Gastrocnemius medialis (tissue), 4 donors: Measurements from ENCODE around the gene CCL14. TPM values are rescaled to one million over a fixed set of nuclear protein-coding genes. Genes with fewer than 3 reads are reported as not detected.
"Not testable (repeated sequence)": the region's sequence is repeated elsewhere in the genome, so short reads cannot be mapped to it uniquely, and the experiment has no call there.

Experiments used
- ATAC-seq, 2 donors: fragments of 150-250 bp; one replicate each; pipeline ENCODE4 v1.9.1; 2016
- DNase-seq, 2 donors: peaks; one replicate each; pipeline ENCODE4 v3.0.0-alpha.2; 2019
- H3K27ac ChIP-seq, 4 donors: fragments of 200-600 bp; sonication (generic); 1 replicate in 1 of 4; 2 replicates in 3 of 4; pipeline ENCODE4 v1.5.1; 2016 to 2018; ENCODE audit warnings: mild to moderate bottlenecking in 2 of 4, moderate library complexity in 1 of 4
- H3K27me3 ChIP-seq, 3 donors: fragments of 200-600 bp; sonication (generic) in 2 of 3; 1 replicate in 1 of 3; 2 replicates in 2 of 3; pipeline versions ENCODE4 v1.5.1 to v1.6.0; 2016 to 2019; ENCODE audit warnings: mild to moderate bottlenecking in 1 of 3, moderate library complexity in 1 of 3
- H3K36me3 ChIP-seq, 2 donors: fragments of 200-600 bp; sonication (generic) in 1 of 2; one replicate each; pipeline ENCODE4 v1.5.1; 2017 to 2018
- H3K4me1 ChIP-seq, 2 donors: fragments of 200-600 bp; sonication (generic) in 1 of 2; one replicate each; pipeline ENCODE4 v1.5.1; 2016 to 2017; ENCODE audit warnings: mild to moderate bottlenecking in 2 of 2
- H3K4me3 ChIP-seq, 4 donors: fragments of 200-600 bp; sonication (generic) in 3 of 4; 1 replicate in 1 of 4; 2 replicates in 3 of 4; pipeline ENCODE4 v1.5.1; 2016 to 2019; ENCODE audit warnings: mild to moderate bottlenecking in 2 of 4
- H3K9me3 ChIP-seq, 3 donors: fragments of 200-600 bp; sonication (generic) in 2 of 3; 1 replicate in 1 of 3; 2 replicates in 2 of 3; pipeline ENCODE4 v1.5.1; 2016 to 2019
- POLR2A ChIP-seq, 2 donors: fragments of 450-650 bp; IDR thresholded peaks; one replicate each; pipeline ENCODE4 v1.6.1; 2017; ENCODE audit warnings: antibody characterized with exemption in 2 of 2, mild to moderate bottlenecking in 2 of 2, moderate library complexity in 2 of 2
- in situ Hi-C, 4 donors: fragments of 200-750 bp; cut with MboI; loops; one replicate each; pipeline versions ENCODE4 v1.15.0 to v1.8.0; 2017; ENCODE audit warnings: low sequenced_read_pairs in 4 of 4
- intact Hi-C: fragments of 100-400 bp; cut with DNase I; formaldehyde crosslinking; loops from one replicate; pipeline ENCODE4 v1.15.1; 2023; ENCODE audit warnings: low total_unique reads
- total RNA-seq, 4 donors: library from RNA; depleted of rRNA; stranded (reverse); fragments of >200 nt; gene quantifications; one replicate each; pipeline versions ENCODE4 v1.1.0 to v1.2.3, GENCODE V29; 2016
- TF ChIP-seq, protein P1 (sequence below), 5 experiments: fragments of 450-650 bp in 3 of 5; fragments of 200-600 bp in 2 of 5; sonication (generic) in 2 of 5; IDR thresholded peaks in 4 of 5; conservative IDR thresholded peaks in 1 of 5; 1 replicate in 4 of 5; 2 replicates in 1 of 5; pipeline ENCODE4 v1.5.1; 2016 to 2019; ENCODE audit warnings: antibody characterized with exemption in 5 of 5, mild to moderate bottlenecking in 3 of 5, moderate library complexity in 3 of 5

Gene CCL14
- total RNA-seq, 4 donors from 2014 or later, result 4.9 to 25.9 (median 12.1) TPM

DNA sequence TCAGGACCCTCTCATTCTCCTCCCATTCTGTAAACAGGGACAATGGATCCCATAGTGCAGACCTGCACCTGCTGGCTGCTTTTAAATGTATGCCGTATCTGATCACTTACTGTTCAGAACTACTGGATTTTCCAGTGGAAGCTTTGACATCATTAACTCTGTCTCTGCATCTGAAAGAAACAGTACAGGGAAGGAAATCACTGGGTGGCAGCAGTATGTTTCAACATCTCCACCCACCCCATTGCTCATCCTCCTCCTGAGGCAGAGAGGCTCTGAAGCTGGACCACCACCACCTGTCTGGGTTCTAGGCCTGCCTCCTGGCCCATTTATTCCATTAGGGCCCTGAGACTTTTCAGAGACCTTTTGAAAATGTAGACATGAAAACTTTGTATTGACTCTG is 12.2 kb upstream of the CCL14 start:
- no peaks in the 10 kb centered on the region for H3K27me3 ChIP-seq
- in situ Hi-C loops (loop anchor here in 1 of 4 donors (25.0 kb wide), 1 partner anchor 139 kb away; no protein-coding TSS in a partner anchor), intact Hi-C loops (no loop called here)
- no peaks in the 10 kb centered on the region for H3K4me1 ChIP-seq
- no peak for TF ChIP-seq POLR2A (IDR thresholded peaks at IDR 0.05)
- TF ChIP-seq, protein P1, sequence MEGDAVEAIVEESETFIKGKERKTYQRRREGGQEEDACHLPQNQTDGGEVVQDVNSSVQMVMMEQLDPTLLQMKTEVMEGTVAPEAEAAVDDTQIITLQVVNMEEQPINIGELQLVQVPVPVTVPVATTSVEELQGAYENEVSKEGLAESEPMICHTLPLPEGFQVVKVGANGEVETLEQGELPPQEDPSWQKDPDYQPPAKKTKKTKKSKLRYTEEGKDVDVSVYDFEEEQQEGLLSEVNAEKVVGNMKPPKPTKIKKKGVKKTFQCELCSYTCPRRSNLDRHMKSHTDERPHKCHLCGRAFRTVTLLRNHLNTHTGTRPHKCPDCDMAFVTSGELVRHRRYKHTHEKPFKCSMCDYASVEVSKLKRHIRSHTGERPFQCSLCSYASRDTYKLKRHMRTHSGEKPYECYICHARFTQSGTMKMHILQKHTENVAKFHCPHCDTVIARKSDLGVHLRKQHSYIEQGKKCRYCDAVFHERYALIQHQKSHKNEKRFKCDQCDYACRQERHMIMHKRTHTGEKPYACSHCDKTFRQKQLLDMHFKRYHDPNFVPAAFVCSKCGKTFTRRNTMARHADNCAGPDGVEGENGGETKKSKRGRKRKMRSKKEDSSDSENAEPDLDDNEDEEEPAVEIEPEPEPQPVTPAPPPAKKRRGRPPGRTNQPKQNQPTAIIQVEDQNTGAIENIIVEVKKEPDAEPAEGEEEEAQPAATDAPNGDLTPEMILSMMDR (IDR thresholded peaks at IDR 0.05 in 4 of 5, conservative IDR thresholded peaks at IDR 0.05 in 1 of 5), result no peak
- no peak overlapping the region for H3K4me3 ChIP-seq
- H3K27ac ChIP-seq, result no peak overlapping the region
- ATAC-seq, result no peak
- H3K9me3 ChIP-seq, result no peaks in the 10 kb centered on the region
- no peak for DNase-seq
- no peaks in the 10 kb centered on the region for H3K36me3 ChIP-seq

DNA sequence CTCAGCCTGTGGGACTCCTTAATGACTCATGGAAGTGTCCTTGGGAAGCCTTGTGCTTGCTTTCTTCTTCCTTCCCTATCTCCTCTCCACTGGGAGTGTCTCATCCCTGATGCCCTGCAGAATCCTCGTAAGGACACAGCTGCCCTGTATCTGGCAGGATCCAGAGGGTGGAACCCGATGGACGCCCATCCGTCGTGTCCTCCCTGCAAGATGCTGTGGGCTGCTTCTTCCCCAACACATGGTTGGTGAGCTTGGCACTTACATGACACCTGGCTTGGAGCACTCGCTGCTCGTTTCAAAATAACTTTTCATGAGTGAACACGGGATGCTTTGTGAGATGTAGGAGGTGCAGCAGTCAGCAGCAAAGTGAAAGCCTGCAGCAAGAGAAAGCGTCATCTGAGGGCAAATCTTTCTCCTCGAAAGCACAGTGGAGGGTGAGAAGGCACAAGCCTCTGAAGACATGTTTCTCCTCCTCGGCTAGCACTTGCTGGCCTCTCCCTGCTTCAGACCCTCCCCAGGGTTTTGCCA is 11.6 kb upstream of the CCL14 start:
- Histone ChIP-seq H3K36me3 (no peaks in the 10 kb centered on the region), H3K4me1 (no peaks in the 10 kb centered on the region), H3K9me3 (no peaks in the 10 kb centered on the region), H3K27me3 (no peaks in the 10 kb centered on the region), H3K4me3 (no peak overlapping the region), H3K27ac (no peak overlapping the region)
- in situ Hi-C loops, result loop anchor here in 1 of 4 donors (25.0 kb wide), 1 partner anchor 139 kb away; no protein-coding TSS in a partner anchor
- DNase-seq (no peak), ATAC-seq (no peak)
- no peak for TF ChIP-seq POLR2A (IDR thresholded peaks at IDR 0.05)
- TF ChIP-seq, protein P1 (IDR thresholded peaks at IDR 0.05 in 4 of 5, conservative IDR thresholded peaks at IDR 0.05 in 1 of 5), result no peak
- intact Hi-C loops, result no loop called here

DNA sequence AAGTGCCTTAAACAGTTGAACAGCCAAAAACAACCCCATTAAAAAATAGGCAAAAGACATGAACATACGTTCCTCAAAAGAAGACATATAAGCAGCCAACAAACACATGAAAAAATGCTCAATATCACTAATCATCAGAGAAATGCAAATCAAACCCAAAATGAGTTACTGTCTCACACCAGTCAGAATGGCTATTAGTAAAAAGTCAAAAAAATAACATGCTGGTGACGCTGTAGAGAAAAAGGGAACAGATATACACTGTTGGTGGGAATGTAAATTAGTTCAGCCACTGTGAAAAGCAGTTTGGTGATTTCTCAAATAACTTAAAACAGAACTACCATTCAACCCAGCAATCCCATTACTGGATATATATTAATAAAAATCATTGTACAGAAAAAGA is 8.8 kb upstream of the CCL14 start:
- H3K9me3 ChIP-seq, intact Hi-C loops, H3K4me3 ChIP-seq, ATAC-seq, H3K36me3 ChIP-seq, H3K4me1 ChIP-seq, DNase-seq, H3K27ac ChIP-seq, H3K27me3 ChIP-seq: not testable (repeated sequence)
- in situ Hi-C loops, result loop anchor here in 1 of 4 donors (25.0 kb wide), 1 partner anchor 142 kb away; no protein-coding TSS in a partner anchor

DNA sequence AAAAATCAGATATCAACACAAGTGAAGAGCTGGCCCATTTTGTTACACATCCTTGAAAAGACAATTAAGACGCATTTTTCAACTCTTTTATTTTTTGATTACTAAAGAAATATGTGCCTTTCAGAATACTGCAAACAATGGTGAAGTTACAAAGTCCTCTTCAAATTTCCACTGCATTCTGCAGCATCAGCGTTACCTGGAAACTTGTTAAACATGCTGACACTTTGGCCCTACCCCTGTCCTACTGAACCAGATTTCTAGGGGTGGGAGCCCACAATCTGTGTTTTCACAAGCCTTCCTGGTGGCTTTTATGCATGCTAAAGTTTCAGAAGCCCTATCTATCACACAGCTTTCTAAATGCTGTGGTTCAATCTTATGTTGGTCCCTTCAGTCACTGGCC is 4.5 kb upstream of the CCL14 start:
- no peak overlapping the region for H3K27ac ChIP-seq
- H3K9me3 ChIP-seq, result no peaks in the 10 kb centered on the region
- H3K4me3 ChIP-seq, result no peak overlapping the region
- ATAC-seq (no peak), DNase-seq (no peak)
- H3K4me1 ChIP-seq, result peaks cover 0 to 3% of the 10 kb centered on the region in 2 donors
- TF ChIP-seq POLR2A (IDR thresholded peaks at IDR 0.05), result no peak
- TF ChIP-seq, protein P1 (IDR thresholded peaks at IDR 0.05 in 4 of 5, conservative IDR thresholded peaks at IDR 0.05 in 1 of 5), result no peak
- H3K27me3 ChIP-seq, result no peaks in the 10 kb centered on the region
- H3K36me3 ChIP-seq, result no peaks in the 10 kb centered on the region
- intact Hi-C loops (no loop called here), in situ Hi-C loops (loop anchor here in 1 of 4 donors (25.0 kb wide), 1 partner anchor 146 kb away; no protein-coding TSS in a partner anchor)

DNA sequence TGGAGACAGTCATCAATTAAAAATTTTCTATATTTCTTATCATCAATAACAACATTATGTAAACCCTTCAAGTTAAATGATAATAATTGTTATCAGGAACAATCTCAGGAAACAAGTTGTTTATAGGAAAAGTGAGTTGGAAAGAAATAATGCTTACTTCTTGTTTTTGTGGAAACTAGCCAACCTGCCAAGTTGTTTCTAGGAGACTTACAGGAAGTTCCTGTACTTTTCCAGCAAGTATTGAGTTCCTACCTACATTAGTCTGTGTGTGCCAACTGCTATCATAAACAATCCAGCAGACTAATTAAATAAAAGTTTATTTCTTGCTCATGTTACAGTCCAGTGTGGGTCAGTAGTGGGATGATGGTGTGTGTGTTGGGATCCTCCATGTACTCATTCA is 1.6 kb upstream of the CCL14 start:
- DNase-seq, result no peak
- H3K9me3 ChIP-seq, result no peaks in the 10 kb centered on the region
- no peak overlapping the region for H3K4me3 ChIP-seq
- no peak overlapping the region for H3K27ac ChIP-seq
- no peak for ATAC-seq
- in situ Hi-C loops (loop anchor here in 1 of 4 donors (25.0 kb wide), 1 partner anchor 149 kb away; no protein-coding TSS in a partner anchor), intact Hi-C loops (no loop called here)
- no peaks in the 10 kb centered on the region for H3K36me3 ChIP-seq
- TF ChIP-seq, protein P1 (IDR thresholded peaks at IDR 0.05 in 4 of 5, conservative IDR thresholded peaks at IDR 0.05 in 1 of 5), result no peak
- TF ChIP-seq POLR2A (IDR thresholded peaks at IDR 0.05), result no peak
- H3K27me3 ChIP-seq, result no peaks in the 10 kb centered on the region
- peaks cover 0 to 3% of the 10 kb centered on the region in 2 donors for H3K4me1 ChIP-seq
